HuH-7 (cell line): ENCODE results near the gene STARD10.

ENCODE experiments used
- DNase-seq: peaks from one replicate; pipeline ENCODE4 v3.0.0; 2011; ENCODE audit warnings: low spot score

STARD10 gene

GRCh38 chr11:72705442-72706365 lies 88.1 kb downstream of the STARD10 start:
- DNase-seq: no peak

- DNase-seq: no peak
These were observed 89.0 kb downstream of the STARD10 start for GRCh38 chr11:72704783-72705265.
